K562 (cell line): ENCODE results near the gene PTPRM. TPM values are rescaled to one million over a fixed set of nuclear protein-coding genes. Genes with fewer than 3 reads are reported as not detected.

Source experiments
- DIDO1 ChIP-seq: fragments of 450-650 bp; IDR thresholded peaks from 2 replicates; pipeline ENCODE4 v1.6.1; 2016; ENCODE audit warnings: low read depth, missing biosample characterization, missing genetic modification characterization
- ZNF274 ChIP-seq: IDR thresholded peaks from 2 replicates; pipeline ENCODE4 v1.6.1; 2011; ENCODE audit warnings: low read depth, mild to moderate bottlenecking, low read length, moderate library complexity, borderline replicate concordance
- polyA plus RNA-seq, 8 experiments: library from polyadenylated mRNA; depleted of rRNA in 4 of 8; stranded (reverse) in 5 of 8; unstranded in 3 of 8; fragments of >200 nt; fragmentation: Nextera tagmentation in 2 of 8; fragmentation: Illumina TruSeq in 1 of 8; extraction: Ambion mirVana in 2 of 8; extraction: Trizol in 1 of 8; gene quantifications; 2 replicates each; pipeline versions ENCODE4 v1.2.1 to v1.2.3, GENCODE V29; 2011 to 2014; ENCODE audit warnings: inconsistent platforms in 1 of 8, missing spikeins in 1 of 8
- total RNA-seq, 7 experiments: library from RNA; depleted of rRNA in 6 of 7; stranded (reverse); fragments of >200 nt in 6 of 7; fragmentation: Illumina TruSeq in 2 of 7; extraction: Trizol in 2 of 7; gene quantifications; 2 replicates each; pipeline versions ENCODE4 v1.2.1 to v1.2.3, GENCODE V29; 2011 to 2021; ENCODE audit warnings: low replicate concordance in 1 of 7
- TF ChIP-seq, protein P1 (sequence below): fragments of 450-650 bp; IDR thresholded peaks from 2 replicates; pipeline ENCODE4 v1.6.1; 2016; ENCODE audit warnings: mild to moderate bottlenecking, moderate library complexity

PTPRM gene
- total and polyA plus RNA-seq, 9 of the 15 experiments (the other 6 are each of a cell fraction or from before 2014, with no cell fraction given): 0.03 to 0.16 (median 0.08) TPM; not detected in 3

GRCh38 chr18:8401606-8402005 lies 834.5 kb downstream of the PTPRM start (continued):
- TF ChIP-seq, protein P1, sequence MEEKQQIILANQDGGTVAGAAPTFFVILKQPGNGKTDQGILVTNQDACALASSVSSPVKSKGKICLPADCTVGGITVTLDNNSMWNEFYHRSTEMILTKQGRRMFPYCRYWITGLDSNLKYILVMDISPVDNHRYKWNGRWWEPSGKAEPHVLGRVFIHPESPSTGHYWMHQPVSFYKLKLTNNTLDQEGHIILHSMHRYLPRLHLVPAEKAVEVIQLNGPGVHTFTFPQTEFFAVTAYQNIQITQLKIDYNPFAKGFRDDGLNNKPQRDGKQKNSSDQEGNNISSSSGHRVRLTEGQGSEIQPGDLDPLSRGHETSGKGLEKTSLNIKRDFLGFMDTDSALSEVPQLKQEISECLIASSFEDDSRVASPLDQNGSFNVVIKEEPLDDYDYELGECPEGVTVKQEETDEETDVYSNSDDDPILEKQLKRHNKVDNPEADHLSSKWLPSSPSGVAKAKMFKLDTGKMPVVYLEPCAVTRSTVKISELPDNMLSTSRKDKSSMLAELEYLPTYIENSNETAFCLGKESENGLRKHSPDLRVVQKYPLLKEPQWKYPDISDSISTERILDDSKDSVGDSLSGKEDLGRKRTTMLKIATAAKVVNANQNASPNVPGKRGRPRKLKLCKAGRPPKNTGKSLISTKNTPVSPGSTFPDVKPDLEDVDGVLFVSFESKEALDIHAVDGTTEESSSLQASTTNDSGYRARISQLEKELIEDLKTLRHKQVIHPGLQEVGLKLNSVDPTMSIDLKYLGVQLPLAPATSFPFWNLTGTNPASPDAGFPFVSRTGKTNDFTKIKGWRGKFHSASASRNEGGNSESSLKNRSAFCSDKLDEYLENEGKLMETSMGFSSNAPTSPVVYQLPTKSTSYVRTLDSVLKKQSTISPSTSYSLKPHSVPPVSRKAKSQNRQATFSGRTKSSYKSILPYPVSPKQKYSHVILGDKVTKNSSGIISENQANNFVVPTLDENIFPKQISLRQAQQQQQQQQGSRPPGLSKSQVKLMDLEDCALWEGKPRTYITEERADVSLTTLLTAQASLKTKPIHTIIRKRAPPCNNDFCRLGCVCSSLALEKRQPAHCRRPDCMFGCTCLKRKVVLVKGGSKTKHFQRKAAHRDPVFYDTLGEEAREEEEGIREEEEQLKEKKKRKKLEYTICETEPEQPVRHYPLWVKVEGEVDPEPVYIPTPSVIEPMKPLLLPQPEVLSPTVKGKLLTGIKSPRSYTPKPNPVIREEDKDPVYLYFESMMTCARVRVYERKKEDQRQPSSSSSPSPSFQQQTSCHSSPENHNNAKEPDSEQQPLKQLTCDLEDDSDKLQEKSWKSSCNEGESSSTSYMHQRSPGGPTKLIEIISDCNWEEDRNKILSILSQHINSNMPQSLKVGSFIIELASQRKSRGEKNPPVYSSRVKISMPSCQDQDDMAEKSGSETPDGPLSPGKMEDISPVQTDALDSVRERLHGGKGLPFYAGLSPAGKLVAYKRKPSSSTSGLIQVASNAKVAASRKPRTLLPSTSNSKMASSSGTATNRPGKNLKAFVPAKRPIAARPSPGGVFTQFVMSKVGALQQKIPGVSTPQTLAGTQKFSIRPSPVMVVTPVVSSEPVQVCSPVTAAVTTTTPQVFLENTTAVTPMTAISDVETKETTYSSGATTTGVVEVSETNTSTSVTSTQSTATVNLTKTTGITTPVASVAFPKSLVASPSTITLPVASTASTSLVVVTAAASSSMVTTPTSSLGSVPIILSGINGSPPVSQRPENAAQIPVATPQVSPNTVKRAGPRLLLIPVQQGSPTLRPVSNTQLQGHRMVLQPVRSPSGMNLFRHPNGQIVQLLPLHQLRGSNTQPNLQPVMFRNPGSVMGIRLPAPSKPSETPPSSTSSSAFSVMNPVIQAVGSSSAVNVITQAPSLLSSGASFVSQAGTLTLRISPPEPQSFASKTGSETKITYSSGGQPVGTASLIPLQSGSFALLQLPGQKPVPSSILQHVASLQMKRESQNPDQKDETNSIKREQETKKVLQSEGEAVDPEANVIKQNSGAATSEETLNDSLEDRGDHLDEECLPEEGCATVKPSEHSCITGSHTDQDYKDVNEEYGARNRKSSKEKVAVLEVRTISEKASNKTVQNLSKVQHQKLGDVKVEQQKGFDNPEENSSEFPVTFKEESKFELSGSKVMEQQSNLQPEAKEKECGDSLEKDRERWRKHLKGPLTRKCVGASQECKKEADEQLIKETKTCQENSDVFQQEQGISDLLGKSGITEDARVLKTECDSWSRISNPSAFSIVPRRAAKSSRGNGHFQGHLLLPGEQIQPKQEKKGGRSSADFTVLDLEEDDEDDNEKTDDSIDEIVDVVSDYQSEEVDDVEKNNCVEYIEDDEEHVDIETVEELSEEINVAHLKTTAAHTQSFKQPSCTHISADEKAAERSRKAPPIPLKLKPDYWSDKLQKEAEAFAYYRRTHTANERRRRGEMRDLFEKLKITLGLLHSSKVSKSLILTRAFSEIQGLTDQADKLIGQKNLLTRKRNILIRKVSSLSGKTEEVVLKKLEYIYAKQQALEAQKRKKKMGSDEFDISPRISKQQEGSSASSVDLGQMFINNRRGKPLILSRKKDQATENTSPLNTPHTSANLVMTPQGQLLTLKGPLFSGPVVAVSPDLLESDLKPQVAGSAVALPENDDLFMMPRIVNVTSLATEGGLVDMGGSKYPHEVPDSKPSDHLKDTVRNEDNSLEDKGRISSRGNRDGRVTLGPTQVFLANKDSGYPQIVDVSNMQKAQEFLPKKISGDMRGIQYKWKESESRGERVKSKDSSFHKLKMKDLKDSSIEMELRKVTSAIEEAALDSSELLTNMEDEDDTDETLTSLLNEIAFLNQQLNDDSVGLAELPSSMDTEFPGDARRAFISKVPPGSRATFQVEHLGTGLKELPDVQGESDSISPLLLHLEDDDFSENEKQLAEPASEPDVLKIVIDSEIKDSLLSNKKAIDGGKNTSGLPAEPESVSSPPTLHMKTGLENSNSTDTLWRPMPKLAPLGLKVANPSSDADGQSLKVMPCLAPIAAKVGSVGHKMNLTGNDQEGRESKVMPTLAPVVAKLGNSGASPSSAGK: no peak
- TF ChIP-seq DIDO1 (tag): no peak
- no peak for TF ChIP-seq ZNF274
